ENCODE measurements around the gene STARD3NL.
A peak's percentile ranks its signal among the peaks of the same experiment; 100 is the strongest.
"Not testable (repeated sequence)": the region's sequence is repeated elsewhere in the genome, so short reads cannot be mapped to it uniquely, and the experiment has no call there.

Gene STARD3NL

DNA sequence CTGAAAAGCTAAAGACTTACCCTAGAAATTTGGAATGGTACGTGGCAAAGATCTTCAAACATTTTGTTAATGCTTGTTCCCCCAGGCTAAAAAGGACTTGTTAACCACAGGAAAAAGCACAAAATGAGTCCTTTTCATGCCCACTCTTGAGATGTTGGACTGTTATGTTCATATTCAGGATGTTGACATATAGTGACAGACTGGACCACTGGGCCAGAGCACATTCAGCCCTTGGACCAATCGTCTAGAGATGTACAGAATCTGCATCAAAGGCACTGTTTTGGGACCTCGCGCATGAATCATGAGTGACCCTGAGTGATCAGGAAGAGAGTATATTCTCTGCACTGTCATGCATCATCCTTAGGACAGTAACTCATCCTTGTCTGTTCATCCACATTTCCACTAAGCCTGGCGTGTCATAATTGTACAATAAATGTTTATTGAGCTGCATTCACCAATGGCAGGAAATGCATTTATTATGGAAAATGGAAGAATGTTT lies 70.1 kb downstream of the STARD3NL start:
- no peak for DNase-seq (ENCODE audit: insufficient read length, low spot score)
- TF ChIP-seq POLR2A (IDR thresholded peaks at IDR 0.05; ENCODE audit: low read depth, low read length): no peak
- FAIRE-seq: no peak

DNA sequence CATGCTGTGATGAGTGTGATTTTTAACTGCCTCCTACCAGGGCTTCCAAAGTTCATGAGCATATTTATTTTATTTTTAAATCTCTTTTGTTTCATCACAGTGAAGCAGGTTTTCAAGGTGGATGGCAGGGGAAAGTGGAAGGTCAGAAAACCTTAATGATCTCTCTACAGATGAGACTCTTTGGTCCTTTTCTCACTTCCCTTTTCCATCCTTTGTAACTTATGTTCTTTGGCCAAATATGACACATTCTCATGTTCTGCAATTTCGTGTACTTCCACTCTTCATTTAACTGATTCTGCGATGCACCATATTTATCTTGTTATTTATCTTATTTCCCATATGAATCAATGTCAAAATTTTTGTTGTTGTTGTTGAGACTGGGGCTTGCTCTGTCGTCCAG lies 71.8 kb downstream of the STARD3NL start:
- DNase-seq (ENCODE audit: insufficient read length, low spot score); FAIRE-seq: not testable (repeated sequence)

DNA sequence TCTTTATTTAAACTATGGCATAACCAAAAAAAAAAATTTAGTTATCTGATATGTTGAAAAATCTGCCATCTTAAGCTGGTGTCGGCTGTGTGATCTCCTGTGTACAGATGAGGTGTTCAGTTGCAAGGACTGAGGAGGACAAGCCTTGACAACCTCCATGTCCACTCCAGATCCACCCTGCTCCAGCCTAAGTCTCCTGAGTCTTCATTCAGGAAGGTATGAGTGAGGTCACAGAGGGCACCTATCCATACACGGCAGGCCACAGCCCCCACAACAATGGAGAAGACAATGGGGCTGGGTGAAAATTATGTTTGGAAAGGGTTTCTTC lies 79.3 kb downstream of the STARD3NL start:
- no peak for TF ChIP-seq POLR2A (IDR thresholded peaks at IDR 0.05; ENCODE audit: low read depth, low read length)
- no peak for DNase-seq (ENCODE audit: insufficient read length, low spot score)
- no peak for FAIRE-seq

DNA sequence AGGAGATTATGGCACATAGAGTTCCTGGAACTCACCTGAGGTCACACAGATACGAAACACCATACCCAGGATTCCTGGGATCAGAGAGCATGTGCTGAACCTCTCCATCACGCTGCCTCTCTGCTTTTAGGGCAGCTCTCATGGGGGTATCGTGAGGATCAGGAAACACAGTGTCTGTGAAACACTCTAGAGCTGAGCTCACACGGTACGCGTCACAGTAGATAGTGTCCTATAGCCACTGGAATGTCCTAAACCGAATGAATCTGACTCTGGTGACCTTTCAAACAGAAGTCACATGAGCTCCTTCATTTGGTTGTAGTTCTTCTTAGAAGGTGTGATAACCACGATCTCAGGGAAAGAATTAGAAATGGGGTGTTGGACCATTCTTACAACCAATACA lies 81.1 kb downstream of the STARD3NL start:
- not testable (repeated sequence) for FAIRE-seq

DNA sequence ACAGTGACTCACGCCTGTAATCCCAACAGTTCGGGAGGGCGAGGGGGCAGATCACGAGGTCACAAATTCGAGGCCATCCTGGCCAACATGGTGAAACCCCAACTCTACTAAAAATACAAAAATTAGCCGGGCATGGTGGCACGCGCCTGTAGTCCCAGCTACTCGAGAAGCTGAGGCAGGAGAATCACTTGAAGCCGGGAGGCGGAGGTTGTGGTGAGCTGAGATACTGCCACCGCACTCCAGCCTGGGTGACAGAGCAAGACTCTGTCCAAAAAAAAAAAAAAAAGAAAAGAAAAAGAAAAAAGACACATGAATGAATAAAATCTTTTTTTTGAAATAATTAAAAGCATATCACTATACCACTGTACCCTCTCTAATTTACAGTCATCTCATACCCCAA lies 83.6 kb downstream of the STARD3NL start:
- FAIRE-seq; DNase-seq (ENCODE audit: insufficient read length, low spot score): not testable (repeated sequence)

More for the DNA sequence above, 81.1 kb downstream of the STARD3NL start:
- not testable (repeated sequence) for DNase-seq (ENCODE audit: insufficient read length, low spot score)

DNA sequence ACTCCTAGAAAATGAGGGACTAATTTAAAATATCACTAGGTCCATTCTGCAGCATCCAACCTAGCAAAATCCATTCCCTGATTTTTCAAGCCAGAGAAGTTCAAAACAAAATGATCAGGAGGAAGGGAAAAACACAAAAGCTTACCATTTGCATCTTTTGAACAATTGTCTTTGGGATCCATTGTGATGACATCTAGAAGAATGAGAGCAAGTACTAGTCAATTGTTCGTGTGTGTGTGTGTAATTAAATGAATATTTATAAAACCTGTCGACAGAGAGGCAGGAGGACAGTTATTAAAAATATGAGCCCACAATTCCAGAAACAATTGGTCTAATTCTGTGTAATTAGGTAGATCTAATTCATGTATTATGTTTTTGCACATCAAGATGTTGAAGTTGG lies 84.0 kb downstream of the STARD3NL start:
- DNase-seq (ENCODE audit: insufficient read length, low spot score); FAIRE-seq: not testable (repeated sequence)

DNA sequence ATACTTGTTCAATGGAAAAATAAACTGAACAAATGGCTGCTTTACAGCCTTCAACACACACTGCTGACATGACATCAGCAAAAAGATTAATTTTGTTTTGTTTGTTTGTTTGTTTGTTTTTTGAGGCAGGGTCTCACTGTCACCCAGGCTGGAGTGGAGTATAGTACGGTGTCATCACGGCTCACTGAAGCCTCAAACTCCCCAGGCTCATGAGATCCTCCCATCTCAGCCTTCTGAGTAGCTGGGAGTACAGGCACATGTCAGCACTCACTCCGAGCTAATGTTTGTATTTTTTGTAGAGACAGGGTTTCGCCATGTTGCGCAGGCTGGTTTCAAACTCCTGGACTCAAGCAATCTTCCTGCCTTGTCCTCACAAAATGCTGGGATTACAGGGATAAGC lies 84.5 kb downstream of the STARD3NL start:
- TF ChIP-seq POLR2A (IDR thresholded peaks at IDR 0.05; ENCODE audit: low read depth, low read length): no peak
- DNase-seq (ENCODE audit: insufficient read length, low spot score) (no peak), FAIRE-seq (no peak)

DNA sequence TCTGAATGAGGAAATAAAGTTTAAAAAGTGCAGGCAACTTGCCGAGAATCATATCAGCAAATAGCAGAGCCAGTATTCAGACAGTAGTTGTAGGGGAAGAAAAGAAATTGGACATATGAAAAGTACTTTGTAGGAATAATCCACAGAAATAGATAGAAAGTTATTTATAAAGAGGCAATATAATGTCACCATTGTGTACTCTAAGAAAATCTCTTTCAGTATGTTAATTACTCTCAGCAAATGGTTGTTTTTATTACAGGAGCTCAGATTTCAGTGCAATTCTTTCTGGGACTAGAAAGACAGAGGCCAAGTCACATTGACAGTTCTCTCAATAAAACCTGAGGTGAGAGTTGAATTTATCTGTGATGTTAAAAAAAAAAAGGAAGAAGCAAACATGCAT lies 85.2 kb downstream of the STARD3NL start:
- FAIRE-seq; DNase-seq (ENCODE audit: insufficient read length, low spot score): not testable (repeated sequence)

DNA sequence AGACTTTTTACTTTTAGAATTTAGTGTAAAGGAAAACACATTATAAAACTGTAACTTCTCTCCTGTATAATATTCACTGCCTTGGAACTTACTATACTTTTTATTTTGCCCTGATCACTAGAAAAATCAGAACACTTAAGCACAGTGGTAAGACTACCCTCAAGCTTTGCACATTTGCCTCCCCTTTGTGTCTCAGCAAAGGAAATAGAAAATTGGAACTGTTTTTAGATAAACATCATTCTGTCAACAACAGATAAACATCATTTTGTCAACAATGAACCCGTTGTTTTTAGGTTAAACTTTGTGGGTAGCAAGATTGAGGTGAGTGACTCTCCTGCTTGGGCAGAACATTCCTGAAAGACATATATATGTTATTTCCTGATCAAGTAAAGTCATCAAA lies 86.6 kb downstream of the STARD3NL start:
- not testable (repeated sequence) for DNase-seq (ENCODE audit: insufficient read length, low spot score); FAIRE-seq

DNA sequence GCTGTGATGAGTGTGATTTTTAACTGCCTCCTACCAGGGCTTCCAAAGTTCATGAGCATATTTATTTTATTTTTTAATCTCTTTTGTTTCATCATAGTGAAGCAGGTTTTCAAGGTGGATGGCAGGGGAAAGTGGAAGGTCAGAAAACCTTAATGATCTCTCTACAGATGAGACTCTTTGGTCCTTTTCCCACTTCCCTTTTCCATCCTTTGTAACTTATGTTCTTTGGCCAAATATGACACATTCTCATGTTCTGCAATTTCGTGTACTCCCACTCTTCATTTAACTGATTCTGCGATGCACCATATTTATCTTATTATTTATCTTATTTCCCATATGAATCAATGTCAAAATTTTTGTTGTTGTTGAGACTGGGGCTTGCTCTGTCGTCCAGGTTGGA lies 87.9 kb downstream of the STARD3NL start:
- not testable (repeated sequence) for DNase-seq (ENCODE audit: insufficient read length, low spot score); FAIRE-seq

DNA sequence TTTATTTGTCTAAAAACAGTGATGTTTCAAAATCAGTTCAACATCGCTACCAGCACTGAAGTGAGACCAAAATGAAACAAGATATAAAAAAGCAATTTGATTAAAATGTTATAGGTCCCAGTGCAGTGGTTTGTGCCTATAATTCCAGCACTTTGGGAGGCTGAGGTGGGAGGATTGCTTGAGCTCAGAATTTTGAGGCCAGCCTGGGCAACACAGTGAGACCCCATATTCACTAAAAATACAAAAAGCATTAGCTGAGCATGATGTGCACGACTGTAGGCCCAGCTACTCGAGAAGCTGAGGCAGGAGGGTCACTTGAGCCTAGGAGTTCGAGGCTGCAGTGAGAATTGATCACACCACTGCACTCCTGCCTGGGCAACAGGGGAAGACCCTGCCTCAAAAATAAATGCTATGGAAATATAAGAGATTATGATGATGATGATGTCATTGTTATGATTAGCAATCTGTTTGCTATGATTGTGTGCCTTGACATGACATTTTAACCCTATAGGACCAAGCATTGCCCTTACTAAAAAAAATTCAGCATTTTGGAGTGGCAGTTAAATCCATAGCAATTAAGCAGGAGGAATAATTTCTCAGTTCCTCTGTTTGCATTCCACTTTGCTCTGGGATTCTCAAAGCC lies 91.8 kb downstream of the STARD3NL start:
- FAIRE-seq: peak; percentile 64

DNA sequence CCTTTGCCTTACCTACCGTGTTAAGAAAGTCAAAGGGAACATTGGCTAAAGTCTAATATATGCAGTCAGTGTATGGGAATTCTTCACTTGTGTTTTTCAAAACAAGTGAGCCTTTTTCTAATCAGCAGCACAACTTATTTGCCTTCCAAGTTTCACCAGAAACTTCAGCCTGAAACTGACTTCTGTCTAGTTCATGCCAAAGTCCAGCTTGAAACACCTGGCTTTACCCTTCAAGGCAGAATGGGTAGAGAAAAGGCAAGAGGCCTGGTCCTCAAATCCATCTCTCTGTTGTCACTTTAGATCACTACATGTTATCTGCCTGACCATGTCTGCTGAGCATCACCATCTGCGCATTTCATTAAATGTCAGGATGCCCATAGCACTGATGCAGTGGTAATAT lies 92.4 kb downstream of the STARD3NL start:
- FAIRE-seq; DNase-seq (ENCODE audit: insufficient read length, low spot score): not testable (repeated sequence)

More for the DNA sequence above, 91.8 kb downstream of the STARD3NL start:
- DNase-seq (ENCODE audit: insufficient read length, low spot score): not testable (repeated sequence)

DNA sequence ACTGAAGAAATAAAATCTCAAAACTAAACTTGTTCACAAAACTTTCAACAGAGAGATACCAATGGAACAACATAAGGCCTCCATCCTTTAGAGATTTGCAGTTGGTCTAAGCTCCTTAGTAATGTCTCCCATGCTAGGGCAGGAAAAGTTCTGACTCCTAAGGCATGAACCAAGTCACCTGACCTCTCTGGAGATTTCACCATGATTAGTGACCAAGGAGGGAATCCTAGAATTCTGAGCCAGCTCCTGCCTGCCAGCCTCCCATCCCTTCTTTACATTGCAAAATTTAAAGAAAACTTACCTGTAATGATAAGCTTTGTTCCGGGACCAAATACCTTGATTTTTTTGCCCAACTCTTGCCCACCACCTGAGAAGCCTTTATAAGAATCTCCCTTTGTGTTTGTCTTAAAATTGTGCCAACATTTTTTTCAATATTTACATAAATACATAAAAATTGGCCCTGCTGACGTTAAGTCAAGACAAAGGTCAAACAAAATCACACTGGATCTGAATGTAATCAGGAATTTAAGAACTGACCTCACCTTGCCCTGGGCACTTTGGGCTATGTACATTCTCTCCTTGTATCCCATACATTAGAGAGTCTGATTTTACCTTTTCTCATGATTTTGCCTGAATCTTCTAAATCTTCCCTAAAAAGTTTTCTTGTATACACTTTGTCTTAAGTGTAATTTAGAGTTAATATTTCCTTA lies 95.4 kb downstream of the STARD3NL start, which contains the start of gene TARP:
TSS of gene TARP (minus strand) at position 351 of the 710 bp plus-strand sequence.
- FAIRE-seq: no peak
- no peak for TF ChIP-seq POLR2A (IDR thresholded peaks at IDR 0.05; ENCODE audit: low read depth, low read length)
- no peak for DNase-seq (ENCODE audit: insufficient read length, low spot score)

DNA sequence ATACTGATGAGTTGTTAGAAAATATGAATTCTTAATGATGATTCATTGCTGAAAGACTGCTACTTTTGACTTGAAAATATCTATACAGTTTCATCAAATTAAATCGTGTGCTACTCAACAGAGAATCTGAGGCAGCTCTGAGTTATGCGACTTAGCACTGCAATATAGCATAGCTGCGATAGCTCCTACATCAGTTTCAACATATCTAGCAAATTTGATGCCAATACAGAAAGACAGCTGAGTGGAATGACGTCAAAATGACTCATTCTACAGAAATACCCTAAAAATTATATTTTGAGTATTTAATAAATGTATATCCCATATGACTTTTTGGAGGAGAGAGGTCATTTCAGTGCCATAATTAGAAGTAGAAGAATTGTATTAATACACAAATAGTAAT lies 96.4 kb downstream of the STARD3NL start:
- FAIRE-seq: no peak
- no peak for DNase-seq (ENCODE audit: insufficient read length, low spot score)
- TF ChIP-seq POLR2A (IDR thresholded peaks at IDR 0.05; ENCODE audit: low read depth, low read length): no peak

DNA sequence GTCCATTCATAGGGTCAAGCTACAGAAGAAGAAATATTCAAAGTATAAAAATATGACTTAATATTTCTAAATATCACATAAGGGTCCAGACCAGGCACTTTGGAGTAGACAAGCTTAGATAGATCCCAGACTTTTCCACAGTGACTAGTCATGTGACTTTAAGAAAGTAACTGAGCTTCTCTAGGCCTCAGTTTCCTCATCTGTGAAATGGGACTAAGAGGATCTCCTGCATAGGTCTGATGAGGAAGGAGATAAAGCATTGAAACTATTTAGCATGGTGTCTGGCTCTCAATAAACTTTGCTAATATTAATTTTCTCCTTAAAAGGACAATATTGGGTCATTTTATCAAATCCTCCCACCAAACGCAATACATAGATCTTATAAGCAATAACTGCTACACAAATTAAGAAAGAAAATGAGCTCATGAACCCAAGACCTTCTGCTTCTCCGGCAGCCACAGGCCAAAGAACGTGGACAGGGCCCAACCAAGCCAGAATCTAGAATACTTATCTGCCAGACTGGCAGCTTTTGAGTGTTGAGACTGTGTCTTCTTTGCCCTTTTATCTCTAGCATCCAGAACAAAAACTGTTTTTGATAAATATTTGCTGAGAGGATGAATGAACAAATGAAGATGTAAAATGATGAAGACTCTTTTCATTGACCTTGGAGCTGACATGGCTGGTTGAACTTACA lies 97.0 kb downstream of the STARD3NL start:
- DNase-seq (ENCODE audit: insufficient read length, low spot score) (no peak), FAIRE-seq (no peak)
- no peak for TF ChIP-seq POLR2A (IDR thresholded peaks at IDR 0.05; ENCODE audit: low read depth, low read length)
